GM19324 (cell line): Measurements from ENCODE around the gene TRAK2.
"Not testable (repeated sequence)": the region's sequence is repeated elsewhere in the genome, so short reads cannot be mapped to it uniquely, and the experiment has no call there.

Experiments used
- ATAC-seq: cut with Tn5 transposase; IDR thresholded peaks from one replicate; pipeline ENCODE4 v1.9.1; 2021; ENCODE audit warnings: mild to moderate bottlenecking, moderate library complexity; ENCODE audit not compliant: unreplicated experiment, low FRiP score

Gene TRAK2

DNA sequence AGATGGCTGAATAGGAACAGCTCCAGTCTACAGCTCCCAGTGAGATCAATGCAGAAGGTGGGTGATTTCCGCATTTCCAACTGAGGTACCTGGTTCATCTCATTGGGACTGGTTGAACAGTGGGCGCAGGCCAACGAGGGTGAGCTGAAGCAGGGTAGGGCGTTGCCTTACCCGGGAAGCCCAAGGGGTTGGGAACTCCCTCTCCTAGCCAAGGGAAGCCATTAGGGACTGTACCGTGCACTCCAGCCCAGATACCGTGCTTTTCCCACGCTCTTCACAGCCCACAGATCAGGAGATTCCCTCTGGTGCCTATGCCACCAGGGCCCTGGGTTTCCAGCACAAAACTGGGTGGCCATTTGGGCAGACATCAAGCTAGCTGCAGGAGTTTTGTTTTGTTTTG is 81.9 kb downstream of the TRAK2 start:
- ATAC-seq, result not testable (repeated sequence)

DNA sequence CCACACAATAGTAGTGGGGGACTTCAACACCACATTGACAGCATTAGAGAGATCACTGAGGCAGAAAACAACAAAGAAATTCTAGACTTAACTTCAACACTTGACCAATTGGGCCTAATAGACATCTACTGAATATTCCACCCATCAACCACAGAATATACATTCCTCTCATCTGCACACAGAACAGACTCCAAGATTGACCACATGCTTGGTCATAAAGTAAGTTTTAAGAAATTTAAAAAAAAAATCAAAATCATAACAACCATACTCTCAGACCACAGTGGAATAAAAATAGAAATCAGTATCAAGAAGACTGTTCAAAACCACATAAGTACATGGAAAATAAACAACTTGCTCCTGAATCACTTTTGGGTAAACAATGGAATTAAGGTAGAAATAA is 85.1 kb downstream of the TRAK2 start:
- ATAC-seq, result no peak

- no peak for ATAC-seq
These were observed 87.2 kb downstream of the TRAK2 start for GRCh38 chr2:201363857-201364560.

- ATAC-seq, result no peak
These were observed 88.9 kb downstream of the TRAK2 start for GRCh38 chr2:201362396-201362795.

DNA sequence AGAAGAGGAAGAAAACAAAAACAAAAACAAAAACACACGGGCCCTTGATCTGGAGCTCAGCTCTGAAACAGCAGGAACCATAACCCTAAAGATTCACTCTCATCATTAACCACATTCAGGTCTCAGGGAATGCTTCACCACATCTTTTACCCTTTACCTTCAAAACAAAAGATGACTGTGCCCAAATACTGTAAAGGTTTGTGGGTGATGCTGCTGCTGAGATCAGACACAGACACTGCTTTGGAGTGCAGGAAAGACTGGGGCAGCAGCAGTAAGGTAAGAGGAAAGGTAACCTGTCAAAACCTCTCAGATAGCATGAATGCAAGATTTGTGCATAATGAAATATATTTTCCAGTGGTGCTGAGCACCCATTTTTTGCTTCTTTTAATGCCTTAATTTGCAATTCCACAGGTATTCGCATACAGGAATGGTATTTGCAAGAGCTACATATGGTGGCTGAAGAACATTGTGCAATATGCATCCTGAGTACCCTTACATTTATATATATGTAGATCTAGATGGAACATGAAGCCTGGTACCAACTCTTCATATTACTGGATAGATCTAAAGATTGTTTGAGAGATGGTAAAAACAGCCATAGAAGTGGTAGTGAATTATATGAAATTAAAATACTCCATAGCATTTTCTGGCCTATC is 90.1 kb downstream of the TRAK2 start:
- ATAC-seq, result no peak

DNA sequence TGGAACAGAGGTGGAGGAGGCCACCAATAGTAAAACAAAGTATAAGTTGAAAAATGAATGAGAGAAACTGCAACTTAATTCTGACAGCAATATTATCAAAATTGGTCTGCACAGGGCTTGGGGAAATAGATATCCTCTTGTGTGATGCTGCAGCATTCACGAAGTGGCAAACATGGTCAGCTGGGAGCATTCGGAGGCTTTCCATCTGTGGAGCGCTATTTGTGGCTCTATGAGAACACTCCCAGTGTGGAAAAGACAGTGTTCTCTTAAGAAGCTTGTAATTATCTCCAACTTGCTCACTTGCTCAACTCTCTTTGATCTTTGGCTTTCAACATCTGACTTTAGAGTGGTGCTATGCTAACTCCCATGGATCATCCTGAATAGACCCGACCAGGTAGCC is 91.0 kb downstream of the TRAK2 start:
- no peak for ATAC-seq

DNA sequence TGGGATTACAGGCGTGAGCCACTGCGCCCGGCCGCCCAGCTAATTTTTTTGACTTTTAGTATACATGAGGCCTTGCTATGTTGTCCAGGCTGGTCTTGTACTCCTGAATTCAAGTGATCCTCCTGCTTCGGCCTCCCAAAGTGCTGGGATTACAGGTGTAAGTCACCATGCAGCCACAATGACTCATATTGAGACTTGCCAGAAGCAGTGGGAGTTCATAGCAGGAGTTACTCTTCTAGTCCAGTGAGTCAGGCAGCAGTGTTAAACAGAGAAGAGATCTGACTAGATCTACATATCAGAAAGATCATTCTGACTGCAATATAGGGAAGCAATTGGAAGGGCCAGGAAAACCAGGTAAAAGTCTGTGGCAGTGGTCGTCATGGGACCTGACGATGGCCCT is 92.6 kb downstream of the TRAK2 start:
- no peak for ATAC-seq

- no peak for ATAC-seq
These were observed 94.0 kb downstream of the TRAK2 start, which contains the start of gene FLACC1 for GRCh38 chr2:201357221-201357620. Gene FLACC1, minus strand, starts transcription at chr2:201357345. Its CDS starts 5,941 bp downstream, at chr2:201351404.

- ATAC-seq, result no peak
These were observed 98.1 kb downstream of the TRAK2 start for GRCh38 chr2:201353116-201353515.

DNA sequence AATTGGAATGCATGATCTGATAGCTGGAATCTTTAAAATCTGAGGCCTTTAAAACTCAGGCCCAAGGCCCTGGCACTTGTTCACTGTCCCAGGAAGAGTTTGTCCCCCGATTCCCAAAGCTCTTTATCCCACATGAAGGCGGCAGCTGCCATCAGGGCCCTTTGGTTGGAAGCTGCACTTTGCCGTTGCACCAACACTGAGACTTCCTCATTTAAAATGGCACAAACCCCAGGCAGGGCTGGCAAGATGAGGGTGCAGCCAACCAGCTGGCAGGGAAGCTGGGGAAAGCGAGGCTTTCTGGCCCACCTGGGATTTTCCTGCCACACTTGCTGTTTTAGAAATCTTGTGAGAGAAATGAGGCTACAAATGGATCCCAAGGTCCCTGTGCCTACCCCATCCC is 100.4 kb downstream of the TRAK2 start:
- no peak for ATAC-seq

DNA sequence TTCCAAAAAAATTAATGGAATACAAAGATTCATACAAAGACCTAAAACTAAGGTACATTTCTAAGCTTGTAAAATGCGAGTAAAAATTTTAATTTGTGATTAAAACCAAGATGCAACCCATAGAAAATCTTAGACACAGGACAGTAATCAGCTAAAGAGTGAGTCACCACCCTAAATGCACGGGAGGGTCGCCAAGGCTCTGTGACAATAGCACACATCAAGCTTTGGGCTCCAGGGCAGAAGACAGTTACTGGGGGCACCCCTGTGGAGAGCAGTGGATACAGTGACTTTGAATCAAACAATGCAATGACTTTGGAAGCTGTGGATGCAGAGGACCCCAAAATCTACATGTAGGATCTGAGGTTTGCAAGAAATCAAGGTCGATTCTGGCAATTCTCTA is 101.7 kb downstream of the TRAK2 start:
- no peak for ATAC-seq

GRCh38 chr2:201348758-201349157 is 102.5 kb downstream of the TRAK2 start:
- ATAC-seq, result no peak

- ATAC-seq, result no peak
These were observed 104.1 kb downstream of the TRAK2 start for GRCh38 chr2:201347138-201347537.

GRCh38 chr2:201345625-201346213 is 105.5 kb downstream of the TRAK2 start:
- ATAC-seq, result no peak

DNA sequence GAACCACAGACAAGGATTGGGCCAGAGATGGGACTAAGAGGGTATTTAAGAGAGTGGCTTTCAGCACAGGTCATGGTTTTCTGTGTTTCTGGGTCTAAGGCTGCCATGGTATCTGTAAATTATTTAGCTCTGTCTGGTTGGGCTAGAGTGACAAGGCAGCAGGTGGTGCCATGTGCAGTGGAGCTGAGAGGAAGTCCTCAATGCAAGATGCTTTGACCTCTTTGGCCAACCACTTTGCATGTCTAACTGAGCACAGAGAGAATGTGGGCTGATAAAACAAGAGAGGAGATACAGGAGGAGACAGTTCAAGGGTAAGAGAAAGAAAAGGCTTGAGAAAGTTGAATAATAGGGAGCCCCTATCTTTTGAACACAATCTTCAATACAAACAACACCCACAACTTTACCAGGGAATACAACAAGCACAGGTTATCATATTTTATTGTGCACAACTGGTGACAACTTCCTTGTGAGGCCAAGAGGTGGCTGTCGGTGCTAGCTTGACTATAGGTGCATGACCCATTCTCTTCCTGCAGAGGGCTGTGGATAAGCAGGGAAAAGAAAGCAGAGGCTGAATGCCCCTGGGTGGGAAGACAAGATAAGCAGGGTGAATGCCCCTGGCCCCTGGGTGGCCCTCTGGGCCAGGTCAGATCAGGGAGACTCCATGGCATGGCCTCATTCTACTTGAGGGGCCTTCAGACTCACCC is 106.4 kb downstream of the TRAK2 start:
- peak; percentile 82 for ATAC-seq

DNA sequence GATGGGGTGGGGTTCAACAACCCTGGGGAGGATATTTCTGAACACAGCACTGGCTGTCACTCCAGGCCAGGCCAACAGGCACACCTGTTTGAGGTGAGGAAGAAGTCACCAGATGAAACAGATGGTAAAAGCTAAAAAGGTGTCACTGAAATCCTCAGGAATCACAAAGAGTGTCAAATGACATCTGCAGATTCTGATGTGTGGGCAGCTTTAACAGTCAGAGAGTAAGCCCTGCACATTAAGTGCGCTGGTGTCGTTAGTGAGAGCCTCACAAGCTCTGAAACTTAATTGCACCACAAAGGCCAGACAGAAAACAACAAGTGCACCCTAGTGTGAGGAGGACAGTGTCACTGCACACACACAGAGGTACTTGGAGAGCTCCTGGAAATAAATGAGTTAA is 107.7 kb downstream of the TRAK2 start:
- ATAC-seq, result no peak

DNA sequence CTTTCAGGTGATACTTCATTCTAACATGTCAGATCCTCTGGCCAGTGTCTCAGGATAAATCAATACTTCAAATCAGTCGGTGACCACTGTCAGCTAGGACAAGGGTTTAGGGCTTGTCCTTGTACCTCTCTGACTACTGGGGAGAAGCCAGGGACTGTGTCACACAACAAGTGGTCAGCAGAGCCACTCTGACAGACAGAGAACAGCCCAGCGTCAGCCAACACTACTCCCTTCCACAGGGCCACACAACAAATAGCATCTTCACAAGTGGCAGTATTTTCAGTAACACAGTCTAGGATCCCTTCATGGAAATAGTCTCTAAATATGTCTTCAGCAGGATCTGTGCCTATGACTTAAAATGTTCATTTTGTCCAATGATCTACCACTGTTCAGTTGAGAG is 108.3 kb downstream of the TRAK2 start:
- ATAC-seq, result no peak

DNA sequence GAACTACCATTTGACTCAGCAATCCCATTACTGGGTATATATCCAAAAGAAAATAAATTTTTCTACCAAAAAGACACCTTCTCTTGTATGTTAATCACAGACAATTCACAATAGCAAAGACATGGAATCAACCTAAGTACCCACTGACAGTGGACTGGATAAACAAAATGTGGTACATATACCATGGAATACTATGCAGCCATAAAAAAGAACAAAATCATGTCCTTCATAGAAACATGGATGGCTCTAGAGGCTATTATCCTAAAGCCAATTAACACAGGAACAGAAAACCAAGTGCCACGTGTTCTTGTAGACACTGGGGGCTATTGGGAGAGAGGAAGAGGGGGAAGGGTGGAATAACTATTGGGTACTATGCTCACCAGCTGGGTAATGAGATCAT is 121.8 kb downstream of the TRAK2 start:
- no peak for ATAC-seq

DNA sequence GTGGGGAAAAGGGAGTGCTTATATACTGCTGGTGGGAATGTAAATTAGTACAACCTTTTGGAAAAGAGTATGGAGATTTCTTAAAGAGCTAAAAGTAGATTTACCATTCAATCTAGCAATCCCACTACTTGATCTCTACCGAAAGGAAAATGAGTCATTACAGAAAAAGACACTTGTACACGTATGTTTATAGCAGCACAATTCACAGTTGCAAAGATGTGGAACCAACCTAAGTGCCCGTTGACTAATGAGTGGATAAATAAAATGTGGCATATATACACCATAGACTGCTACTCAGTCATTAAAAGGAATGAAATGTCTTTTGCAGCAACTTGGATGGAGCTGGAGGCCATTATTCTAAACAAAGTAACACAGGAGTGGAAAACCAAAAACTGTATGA is 123.6 kb downstream of the TRAK2 start:
- ATAC-seq, result no peak
